H1 (cell line): Measurements from ENCODE around the gene FHDC1. TPM values are rescaled to one million over a fixed set of nuclear protein-coding genes. Genes with fewer than 3 reads are reported as not detected.

Experiments used
- CTCF ChIA-PET: fragments of 300-600 bp; sonication (Branson Sonifier 250); formaldehyde crosslinking; loops from one replicate; lab custom pipeline; 2021; ENCODE audit not compliant: partially characterized antibody; lab: Charles Lee
- POLR2A ChIA-PET: fragments of 300-600 bp; sonication (Branson Sonifier 250); formaldehyde crosslinking; loops from one replicate; lab custom pipeline; 2021; ENCODE audit warnings: inconsistent platforms; ENCODE audit not compliant: partially characterized antibody; lab: Charles Lee
- DNase-seq, 2 experiments: peaks; one replicate each; pipeline versions ENCODE4 v3.0.0 to v3.0.0-alpha.2; 2010 to 2022; ENCODE audit warnings: low spot score in 2 of 2, low read depth in 1 of 2, mixed read lengths in 1 of 2
- FAIRE-seq: peaks from 2 replicates; lab custom pipeline; 2011; peaks lifted over from hg19 to GRCh38; lab: Jason Lieb, UNC
- H2AFZ ChIP-seq: 2 replicates; pipeline ENCODE4 v1.8.1; 2012; ENCODE audit warnings: low read length, inconsistent platforms
- H2AK5ac ChIP-seq: 2 replicates; pipeline ENCODE4 v1.6.1; 2013; ENCODE audit warnings: low read depth, low read length
- H2BK120ac ChIP-seq: replicated peaks from 2 replicates; pipeline ENCODE3; 2013; ENCODE audit warnings: low read depth, low read length, inconsistent platforms
- H2BK12ac ChIP-seq: 2 replicates; pipeline ENCODE4 v1.6.1; 2013; ENCODE audit warnings: low read depth, low read length
- H2BK15ac ChIP-seq: 2 replicates; pipeline ENCODE4 v1.6.1; 2013; ENCODE audit warnings: low read length
- H2BK20ac ChIP-seq: 2 replicates; pipeline ENCODE4 v1.6.1; 2013; ENCODE audit warnings: low read length
- H2BK5ac ChIP-seq: 2 replicates; pipeline ENCODE4 v1.6.1; 2013; ENCODE audit warnings: low read depth, low read length
- H3K14ac ChIP-seq: 2 replicates; pipeline ENCODE4 v1.6.1; 2013; ENCODE audit warnings: inconsistent platforms; ENCODE audit not compliant: insufficient read length
- H3K18ac ChIP-seq: 2 replicates; pipeline ENCODE4 v1.6.1; 2013; ENCODE audit warnings: low read length; ENCODE audit errors: extremely low read depth
- H3K23ac ChIP-seq: 2 replicates; pipeline ENCODE4 v1.6.1; 2013; ENCODE audit warnings: inconsistent platforms; ENCODE audit not compliant: insufficient read length
- H3K23me2 ChIP-seq: 2 replicates; pipeline ENCODE4 v1.6.1; 2013; ENCODE audit warnings: low read depth, low read length
- H3K27ac ChIP-seq: 2 replicates; pipeline ENCODE4 v1.6.1; 2011; ENCODE audit warnings: low read depth, low read length, inconsistent platforms
- H3K27me3 ChIP-seq, 4 experiments: replicated peaks in 1 of 4; 1 replicate in 1 of 4; 2 replicates in 3 of 4; pipeline versions ENCODE4 v1.6.1 to v1.8.1; 2011 to 2013; ENCODE audit warnings: low read length in 3 of 4, mild to moderate bottlenecking in 3 of 4, inconsistent platforms in 2 of 4, mixed read lengths in 2 of 4, moderate library complexity in 1 of 4; ENCODE audit not compliant: control insufficient read depth in 3 of 4, insufficient read depth in 3 of 4; ENCODE audit errors: extremely low read depth in 1 of 4
- H3K36me3 ChIP-seq, 4 experiments: 2 replicates each; pipeline versions ENCODE4 v1.6.1 to v1.8.1; 2011 to 2013; ENCODE audit warnings: mild to moderate bottlenecking in 4 of 4, low read length in 3 of 4, moderate library complexity in 2 of 4, control low read depth in 1 of 4, inconsistent platforms in 1 of 4; ENCODE audit not compliant: insufficient read depth in 4 of 4, control insufficient read depth in 2 of 4
- H3K4ac ChIP-seq: replicated peaks from 2 replicates; pipeline ENCODE3; 2013; ENCODE audit warnings: low read length, low read depth, mixed read lengths, inconsistent platforms; ENCODE audit not compliant: insufficient read length
- H3K4me1 ChIP-seq, 4 experiments: replicated peaks in 1 of 4; 1 replicate in 1 of 4; 2 replicates in 3 of 4; pipeline versions ENCODE4 v1.6.1 to v1.8.1; 2011 to 2013; ENCODE audit warnings: low read length in 3 of 4, inconsistent platforms in 2 of 4, mixed read lengths in 1 of 4; ENCODE audit not compliant: insufficient read depth in 4 of 4, control insufficient read depth in 3 of 4
- H3K4me2 ChIP-seq, 2 experiments: 2 replicates each; pipeline versions ENCODE4 v1.6.1 to v1.8.1; 2011 to 2013; ENCODE audit warnings: low read depth in 2 of 2, low read length in 2 of 2, control low read depth in 1 of 2, inconsistent platforms in 1 of 2, mild to moderate bottlenecking in 1 of 2; ENCODE audit not compliant: insufficient read depth in 1 of 2
- H3K4me3 ChIP-seq, 4 experiments: fragments of 200-600, 300-600 bp in 1 of 4; sonication (generic), shearing (Covaris generic), sonication (Bioruptor Twin) in 1 of 4; 2 replicates each; pipeline versions ENCODE4 v1.5.1 to v1.8.1; 2011 to 2016; ENCODE audit warnings: low read length in 4 of 4, low read depth in 3 of 4, control low read depth in 2 of 4, inconsistent platforms in 2 of 4, mild to moderate bottlenecking in 2 of 4, mixed read lengths in 1 of 4, moderate library complexity in 1 of 4; ENCODE audit not compliant: insufficient read depth in 2 of 4; ENCODE audit errors: extremely low read depth in 1 of 4
- H3K56ac ChIP-seq: replicated peaks from 2 replicates; pipeline ENCODE3; 2013; ENCODE audit warnings: low read depth, mild to moderate bottlenecking, mixed read lengths, low read length, inconsistent platforms; ENCODE audit not compliant: insufficient read length
- H3K79me1 ChIP-seq: 2 replicates; pipeline ENCODE4 v1.6.1; 2013; ENCODE audit warnings: low read depth, low read length, control low read depth
- H3K79me2 ChIP-seq, 2 experiments: 2 replicates each; pipeline versions ENCODE4 v1.6.1 to v1.8.1; 2012 to 2013; ENCODE audit warnings: low read length in 2 of 2, mild to moderate bottlenecking in 2 of 2, inconsistent platforms in 1 of 2; ENCODE audit not compliant: insufficient read depth in 2 of 2, control insufficient read depth in 1 of 2
- H3K9ac ChIP-seq, 4 experiments: replicated peaks in 1 of 4; 1 replicate in 1 of 4; 2 replicates in 3 of 4; pipeline versions ENCODE4 v1.6.1 to v1.8.1; 2011 to 2013; ENCODE audit warnings: low read depth in 3 of 4, low read length in 3 of 4, control low read depth in 2 of 4, mild to moderate bottlenecking in 2 of 4, moderate library complexity in 2 of 4, inconsistent platforms in 1 of 4; ENCODE audit errors: extremely low read depth in 1 of 4
- H3K9me3 ChIP-seq, 2 experiments: 2 replicates each; pipeline versions ENCODE4 v1.6.1 to v1.8.1; 2012 to 2013; ENCODE audit warnings: mild to moderate bottlenecking in 2 of 2, moderate library complexity in 2 of 2, control low read depth in 1 of 2, inconsistent platforms in 1 of 2, low read depth in 1 of 2, low read length in 1 of 2, mixed read lengths in 1 of 2; ENCODE audit not compliant: insufficient read depth in 2 of 2
- H4K20me1 ChIP-seq, 2 experiments: replicated peaks in 1 of 2; 2 replicates each; pipeline versions ENCODE3 to v1.8.1; 2011 to 2013; ENCODE audit warnings: inconsistent platforms in 2 of 2, low read length in 2 of 2, mild to moderate bottlenecking in 1 of 2; ENCODE audit not compliant: insufficient read depth in 2 of 2, control insufficient read depth in 1 of 2
- H4K5ac ChIP-seq: 2 replicates; pipeline ENCODE4 v1.6.1; 2013; ENCODE audit warnings: low read length, low read depth, mixed read lengths, inconsistent platforms; ENCODE audit not compliant: insufficient read length
- H4K8ac ChIP-seq: 2 replicates; pipeline ENCODE4 v1.8.0; 2013; ENCODE audit warnings: mild to moderate bottlenecking, moderate library complexity, low read length, inconsistent platforms; ENCODE audit not compliant: insufficient read depth; ENCODE audit errors: extremely low read depth
- H4K91ac ChIP-seq: replicated peaks from 2 replicates; pipeline ENCODE3; 2013; ENCODE audit warnings: low read length, mixed read lengths, inconsistent platforms; ENCODE audit not compliant: insufficient read length
- BRCA1 ChIP-seq: IDR thresholded peaks from 2 replicates; pipeline ENCODE4 v1.6.1; 2012; ENCODE audit warnings: low read depth, low read length, improper control_type of control experiment
- CBX8 ChIP-seq: fragments of 300-800, 300-1000 bp; sonication (generic); IDR thresholded peaks from 2 replicates; pipeline ENCODE4 v1.7.1; 2016; ENCODE audit warnings: low read depth, low read length, borderline replicate concordance
- EGR1 ChIP-seq: IDR thresholded peaks from 2 replicates; pipeline ENCODE4 v1.6.1; 2011; ENCODE audit warnings: low read depth, low read length, borderline replicate concordance
- FOSL1 ChIP-seq: IDR thresholded peaks from 2 replicates; pipeline ENCODE4 v1.6.1; 2011; ENCODE audit warnings: mild to moderate bottlenecking, low read depth, low read length, moderate library complexity; ENCODE audit not compliant: insufficient read depth
- KDM1A ChIP-seq: fragments of 200-600, 300-600 bp; sonication (generic); IDR thresholded peaks from 2 replicates; pipeline ENCODE4 v1.7.1; 2016; ENCODE audit warnings: mild to moderate bottlenecking, low read length, borderline replicate concordance
- POU5F1 ChIP-seq: IDR thresholded peaks from 2 replicates; pipeline ENCODE4 v1.6.1; 2011; ENCODE audit warnings: low read depth, mild to moderate bottlenecking, low read length, moderate library complexity
- SRF ChIP-seq: IDR thresholded peaks from 2 replicates; pipeline ENCODE4 v1.6.1; 2011; ENCODE audit warnings: mild to moderate bottlenecking, low read depth, low read length, moderate library complexity
- WGBS, 2 experiments: shearing (Covaris generic) in 1 of 2; methylation state at CpG; one replicate each; pipeline versions ENCODE4 v1.1.6 to v1.1.7; 2013 to 2015; ENCODE audit warnings: low lambda C conversion rate in 2 of 2, mixed read lengths in 2 of 2, inconsistent platforms in 1 of 2, low coverage in 1 of 2, missing lambda C conversion rate in 1 of 2; ENCODE audit not compliant: insufficient replicate concordance in 2 of 2, insufficient coverage in 1 of 2, insufficient read length in 1 of 2; ENCODE audit errors: extremely low coverage in 1 of 2, missing lambda C conversion rate in 1 of 2; 5-methylcytosine and 5-hydroxymethylcytosine counted together
- polyA plus RNA-seq, 7 experiments: library from polyadenylated mRNA; depleted of rRNA in 3 of 7; stranded (reverse) in 5 of 7; unstranded in 2 of 7; fragments of >200 nt in 5 of 7; fragments of 200-250 nt in 2 of 7; gene quantifications; 1 replicate in 5 of 7; 2 replicates in 1 of 7; 4 replicates in 1 of 7; pipeline versions ENCODE4 v1.2.1 to v1.2.3, GENCODE V29; 2011 to 2013; ENCODE audit warnings: missing spikeins in 2 of 7, mixed read lengths in 2 of 7
- total RNA-seq: library from RNA; stranded (reverse); fragmentation: NEBNext Ultra II Directional; extraction: Animal tissue kit (Norgen Biotek cat#: 25700); gene quantifications from 2 replicates; pipeline ENCODE4 v1.2.1, GENCODE V29; 2021
- TF ChIP-seq, protein P1 (sequence below): IDR thresholded peaks from 2 replicates; pipeline ENCODE4 v1.6.1; 2011; ENCODE audit warnings: low read depth, mild to moderate bottlenecking, low read length; ENCODE audit not compliant: insufficient read depth

FHDC1 gene
- total and polyA plus RNA-seq, 2 of the 8 experiments (the other 6 are each of a cell fraction or from before 2014, with no cell fraction given): 6.4 to 28.6 TPM

DNA sequence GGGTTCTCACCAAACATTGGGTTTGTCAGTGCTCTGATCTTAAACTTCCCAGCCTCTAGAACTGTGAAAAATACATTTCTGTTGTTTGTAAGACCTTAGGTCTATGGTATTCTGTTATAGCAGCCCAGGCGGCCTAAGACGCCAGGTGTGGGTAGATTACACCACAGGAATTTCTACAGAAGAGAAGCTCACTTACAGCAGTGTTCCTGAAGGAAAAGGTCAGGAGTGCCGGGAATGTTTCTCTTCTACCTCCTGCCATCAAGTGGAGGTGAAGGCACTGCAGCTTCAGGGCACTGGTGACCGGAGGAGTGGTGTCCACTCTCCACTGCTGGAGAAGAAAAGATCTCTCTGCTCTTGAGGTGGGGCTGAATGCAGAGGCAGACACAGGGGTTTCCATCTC lies 45.7 kb downstream of the FHDC1 start:
- no peak overlapping the region for H2BK20ac ChIP-seq
- no peak for FAIRE-seq

More for the DNA sequence above, 45.7 kb downstream of the FHDC1 start:
- ChIA-PET CTCF (interaction anchor here (0.6 to 3.1 kb wide), 12 partner anchors 15 to 202 kb away, joined by 3 to 18 read pairs (median 4); partner anchors contain the start of genes ARFIP1 and TIGD4), POLR2A (interaction anchor here (1.4 to 1.5 kb wide), 2 partner anchors 9 to 102 kb away, joined by 3 read pairs; no protein-coding TSS in a partner anchor)
- no peaks in the 10 kb centered on the region for H3K27me3 ChIP-seq
- H2BK15ac ChIP-seq: no peak overlapping the region
- no peaks in the 10 kb centered on the region for H3K23me2 ChIP-seq
- no peak overlapping the region for H3K56ac ChIP-seq
- no peak overlapping the region for H3K23ac ChIP-seq
- no peaks in the 10 kb centered on the region for H4K20me1 ChIP-seq
- peaks cover 3 to 7% (median 4%) of the 10 kb centered on the region in 4 experiments for H3K4me1 ChIP-seq
- H3K18ac ChIP-seq: no peak overlapping the region
- H3K14ac ChIP-seq: no peak overlapping the region
- TF ChIP-seq BRCA1 (no peak), POU5F1 (no peak), KDM1A (no peak), CBX8 (no peak), EGR1 (no peak), SRF (no peak), FOSL1 (no peak)
- TF ChIP-seq, protein P1, sequence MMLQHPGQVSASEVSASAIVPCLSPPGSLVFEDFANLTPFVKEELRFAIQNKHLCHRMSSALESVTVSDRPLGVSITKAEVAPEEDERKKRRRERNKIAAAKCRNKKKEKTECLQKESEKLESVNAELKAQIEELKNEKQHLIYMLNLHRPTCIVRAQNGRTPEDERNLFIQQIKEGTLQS: no peak
- no peak overlapping the region for H2BK120ac ChIP-seq
- H2BK12ac ChIP-seq: no peak overlapping the region
- DNase-seq: no peak
- H3K79me1 ChIP-seq: no peaks in the 10 kb centered on the region
- no peak overlapping the region for H2AK5ac ChIP-seq
- H3K79me2 ChIP-seq: no peaks in the 10 kb centered on the region
- H2BK5ac ChIP-seq: no peak overlapping the region
- peaks cover 0 to 4% (median 0%) of the 10 kb centered on the region in 4 experiments; a peak in 1 of 8 replicates for H3K36me3 ChIP-seq
- H3K9me3 ChIP-seq: no peaks in the 10 kb centered on the region
- H3K27ac ChIP-seq: no peak overlapping the region
- H4K5ac ChIP-seq: no peak overlapping the region
- H4K91ac ChIP-seq: no peak overlapping the region
- no peak overlapping the region for H3K4ac ChIP-seq
- no peak overlapping the region for H4K8ac ChIP-seq
- 91% methylated on average over 4 of the region's 4 CpGs; no CpG with 5 or more reads in 1 of the 2 experiments for WGBS, 2 experiments
- H3K9ac ChIP-seq: no peak overlapping the region
- H2AFZ ChIP-seq: no peak overlapping the region
- H3K4me3 ChIP-seq: no peak overlapping the region
- no peak overlapping the region for H3K4me2 ChIP-seq
